Esophagus (tissue), 2 donors: ENCODE measurements around the gene PDE9A. TPM values are rescaled to one million over a fixed set of nuclear protein-coding genes. Genes with fewer than 3 reads are reported as not detected.
"Not testable (repeated sequence)": the region's sequence is repeated elsewhere in the genome, so short reads cannot be mapped to it uniquely, and the experiment has no call there.

Experiments used
- H3K27ac ChIP-seq, 2 donors: one replicate each; pipeline ENCODE4 v1.5.1; 2013; ENCODE audit warnings: low read depth in 2 of 2, mild to moderate bottlenecking in 2 of 2, inconsistent platforms in 1 of 2, low read length in 1 of 2, moderate library complexity in 1 of 2
- H3K27me3 ChIP-seq, 2 donors: one replicate each; pipeline ENCODE4 v1.6.1; 2013; ENCODE audit warnings: low read length in 2 of 2, control low read depth in 1 of 2, mild to moderate bottlenecking in 1 of 2; ENCODE audit not compliant: insufficient read depth in 2 of 2, control insufficient read depth in 1 of 2
- H3K36me3 ChIP-seq, 2 donors: one replicate each; pipeline ENCODE4 v1.6.1; 2013; ENCODE audit warnings: low read length in 1 of 2; ENCODE audit not compliant: control insufficient read depth in 2 of 2, insufficient read depth in 2 of 2
- H3K4me1 ChIP-seq, 2 donors: one replicate each; pipeline ENCODE4 v1.6.1; 2013; ENCODE audit warnings: low read length in 1 of 2; ENCODE audit not compliant: control insufficient read depth in 2 of 2, insufficient read depth in 2 of 2
- H3K4me3 ChIP-seq, 2 donors: one replicate each; pipeline ENCODE4 v1.5.1; 2013; ENCODE audit warnings: low read length in 2 of 2, mild to moderate bottlenecking in 2 of 2, low read depth in 1 of 2, moderate library complexity in 1 of 2
- H3K9me3 ChIP-seq, 2 donors: one replicate each; pipeline ENCODE4 v1.6.1; 2013; ENCODE audit warnings: mild to moderate bottlenecking in 2 of 2, low read depth in 1 of 2, low read length in 1 of 2, moderate library complexity in 1 of 2; ENCODE audit not compliant: control insufficient read depth in 2 of 2, insufficient read depth in 1 of 2
- WGBS, 2 donors: extraction: QIAGEN DNeasy Blood & Tissue Kit; methylation state at CpG; one replicate each; pipeline ENCODE4 v1.1.7; 2013; 5-methylcytosine and 5-hydroxymethylcytosine counted together
- polyA plus RNA-seq, 2 donors: library from polyadenylated mRNA; stranded (reverse); fragments of 200-250 nt; gene quantifications; one replicate each; pipeline ENCODE4 v1.2.3, GENCODE V29; 2013
- donor health status: healthy with polysubstance abuse.
- donor health status: Bipolar disorder and iron deficiency.

The PDE9A gene
- polyA plus RNA-seq, 2 donors: 1.6 to 1.8 TPM

GRCh38 chr21:42703136-42703908, 49.9 kb downstream of the PDE9A start:
- 95% methylated on average over 24 of the region's 24 CpGs for WGBS, 2 donors
- no peak overlapping the region for H3K27ac ChIP-seq

GRCh38 chr21:42703965-42704364, 50.5 kb downstream of the PDE9A start:
- H3K4me3 ChIP-seq: no peak overlapping the region
- no peaks in the 10 kb centered on the region for H3K36me3 ChIP-seq
- H3K27ac ChIP-seq: no peak overlapping the region
- no peaks in the 10 kb centered on the region for H3K4me1 ChIP-seq
- WGBS, 2 donors: 92 to 93% methylated on average over 18 of the region's 18 CpGs
- H3K9me3 ChIP-seq: no peaks in the 10 kb centered on the region
- no peaks in the 10 kb centered on the region for H3K27me3 ChIP-seq

More at GRCh38 chr21:42703136-42703908, 49.9 kb downstream of the PDE9A start:
- Histone ChIP-seq H3K36me3 (no peaks in the 10 kb centered on the region), H3K9me3 (no peaks in the 10 kb centered on the region), H3K4me3 (no peak overlapping the region), H3K27me3 (no peaks in the 10 kb centered on the region), H3K4me1 (no peaks in the 10 kb centered on the region)

- H3K4me1 ChIP-seq: no peaks in the 10 kb centered on the region
- no peaks in the 10 kb centered on the region for H3K36me3 ChIP-seq
- no peak overlapping the region for H3K27ac ChIP-seq
- no peaks in the 10 kb centered on the region for H3K9me3 ChIP-seq
- 79 to 87% methylated on average over 10 of the region's 10 CpGs for WGBS, 2 donors
- no peak overlapping the region for H3K4me3 ChIP-seq
- H3K27me3 ChIP-seq: no peaks in the 10 kb centered on the region
Observed at GRCh38 chr21:42704861-42705260, 51.4 kb downstream of the PDE9A start.

GRCh38 chr21:42705346-42705745, 51.9 kb downstream of the PDE9A start:
- H3K27ac ChIP-seq: no peak overlapping the region

GRCh38 chr21:42705746-42706374, 52.4 kb downstream of the PDE9A start:
- no peaks in the 10 kb centered on the region for H3K4me1 ChIP-seq
- H3K4me3 ChIP-seq: no peak overlapping the region
- no peaks in the 10 kb centered on the region for H3K27me3 ChIP-seq
- H3K27ac ChIP-seq: no peak overlapping the region
- no peaks in the 10 kb centered on the region for H3K9me3 ChIP-seq
- WGBS, 2 donors: 84 to 95% methylated on average over 14 of the region's 14 CpGs
- H3K36me3 ChIP-seq: no peaks in the 10 kb centered on the region

More at GRCh38 chr21:42705346-42705745, 51.9 kb downstream of the PDE9A start:
- Histone ChIP-seq H3K9me3 (no peaks in the 10 kb centered on the region), H3K4me3 (no peak overlapping the region), H3K27me3 (no peaks in the 10 kb centered on the region), H3K36me3 (no peaks in the 10 kb centered on the region), H3K4me1 (no peaks in the 10 kb centered on the region)
- WGBS, 2 donors: 94% methylated on average over 19 of the region's 19 CpGs

GRCh38 chr21:42706765-42707164, 53.3 kb downstream of the PDE9A start:
- Histone ChIP-seq H3K36me3 (no peaks in the 10 kb centered on the region), H3K4me1 (no peaks in the 10 kb centered on the region), H3K27ac (no peak overlapping the region), H3K4me3 (no peak overlapping the region), H3K9me3 (no peaks in the 10 kb centered on the region), H3K27me3 (no peaks in the 10 kb centered on the region)
- 87 to 90% methylated on average over 13 of the region's 13 CpGs for WGBS, 2 donors

- WGBS, 2 donors: 91% methylated on average over 7 of the region's 7 CpGs
- no peaks in the 10 kb centered on the region for H3K9me3 ChIP-seq
- no peak overlapping the region for H3K27ac ChIP-seq
- no peaks in the 10 kb centered on the region for H3K27me3 ChIP-seq
- H3K36me3 ChIP-seq: no peaks in the 10 kb centered on the region
- no peak overlapping the region for H3K4me3 ChIP-seq
- no peaks in the 10 kb centered on the region for H3K4me1 ChIP-seq
Observed at GRCh38 chr21:42707207-42707830, 53.9 kb downstream of the PDE9A start.

GRCh38 chr21:42708107-42708506, 54.7 kb downstream of the PDE9A start:
- no peaks in the 10 kb centered on the region for H3K4me1 ChIP-seq
- no peak overlapping the region for H3K4me3 ChIP-seq
- H3K27ac ChIP-seq: no peak overlapping the region
- no peaks in the 10 kb centered on the region for H3K36me3 ChIP-seq
- H3K27me3 ChIP-seq: no peaks in the 10 kb centered on the region
- H3K9me3 ChIP-seq: no peaks in the 10 kb centered on the region
- 79 to 85% methylated on average over 7 of the region's 7 CpGs for WGBS, 2 donors

GRCh38 chr21:42708916-42709315, 55.5 kb downstream of the PDE9A start:
- not testable (repeated sequence) for H3K27me3 ChIP-seq, H3K9me3 ChIP-seq, H3K4me1 ChIP-seq, H3K36me3 ChIP-seq, H3K4me3 ChIP-seq, H3K27ac ChIP-seq
- 82 to 85% methylated on average over 1 of the region's 1 CpG for WGBS, 2 donors
